IPS-15b (cell line): Measurements from ENCODE around the gene RAC2.
A peak's percentile ranks its signal among the peaks of the same experiment; 100 is the strongest.
"Not testable (repeated sequence)": the region's sequence is repeated elsewhere in the genome, so short reads cannot be mapped to it uniquely, and the experiment has no call there.

Experiments
- H3K27me3 ChIP-seq: one replicate; pipeline ENCODE4 v1.6.1; 2013; ENCODE audit warnings: low read length; ENCODE audit not compliant: control insufficient read depth, insufficient read depth
- H3K36me3 ChIP-seq: one replicate; pipeline ENCODE4 v1.6.1; 2013; ENCODE audit warnings: low read length; ENCODE audit not compliant: control insufficient read depth, insufficient read depth
- H3K4me1 ChIP-seq: one replicate; pipeline ENCODE4 v1.6.1; 2013; ENCODE audit warnings: mild to moderate bottlenecking, low read length; ENCODE audit not compliant: control insufficient read depth, insufficient read depth
- H3K4me3 ChIP-seq: one replicate; pipeline ENCODE4 v1.5.1; 2013; ENCODE audit warnings: low read depth, low read length
- H3K9ac ChIP-seq: one replicate; pipeline ENCODE4 v1.6.1; 2013; ENCODE audit warnings: low read depth, mild to moderate bottlenecking, low read length
- H3K9me3 ChIP-seq: one replicate; pipeline ENCODE4 v1.6.1; 2013; ENCODE audit warnings: mild to moderate bottlenecking, low read length; ENCODE audit not compliant: control insufficient read depth, insufficient read depth

Gene RAC2

GRCh38 chr22:37201443-37201820 is 42.6 kb downstream of the RAC2 start:
- not testable (repeated sequence) for H3K4me1 ChIP-seq, H3K27me3 ChIP-seq, H3K36me3 ChIP-seq, H3K4me3 ChIP-seq, H3K9me3 ChIP-seq, H3K9ac ChIP-seq

DNA sequence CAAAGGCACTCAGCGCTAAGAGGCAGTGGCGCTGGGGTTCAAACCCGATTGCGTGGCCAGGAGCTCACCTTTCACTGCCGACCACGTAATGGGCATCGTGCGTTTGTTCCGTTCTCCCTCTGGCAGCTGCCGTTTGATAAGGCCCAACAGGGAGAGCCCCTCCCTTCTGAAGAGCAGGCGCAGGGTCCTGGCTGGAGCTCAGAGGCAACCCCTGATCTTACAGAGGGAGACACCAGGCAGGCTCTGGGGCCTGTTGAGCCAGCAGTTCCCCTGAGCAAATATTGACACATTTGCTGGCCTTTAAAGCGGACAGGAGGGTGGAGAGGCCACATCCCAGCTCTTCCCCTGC is 44.3 kb downstream of the RAC2 start:
- Histone ChIP-seq H3K36me3 (no peaks in the 10 kb centered on the region), H3K27me3 (no peaks in the 10 kb centered on the region), H3K9me3 (no peaks in the 10 kb centered on the region), H3K4me3 (peak overlapping the region; percentile 48), H3K9ac (no peak overlapping the region), H3K4me1 (peaks cover 8% of the 10 kb centered on the region)

DNA sequence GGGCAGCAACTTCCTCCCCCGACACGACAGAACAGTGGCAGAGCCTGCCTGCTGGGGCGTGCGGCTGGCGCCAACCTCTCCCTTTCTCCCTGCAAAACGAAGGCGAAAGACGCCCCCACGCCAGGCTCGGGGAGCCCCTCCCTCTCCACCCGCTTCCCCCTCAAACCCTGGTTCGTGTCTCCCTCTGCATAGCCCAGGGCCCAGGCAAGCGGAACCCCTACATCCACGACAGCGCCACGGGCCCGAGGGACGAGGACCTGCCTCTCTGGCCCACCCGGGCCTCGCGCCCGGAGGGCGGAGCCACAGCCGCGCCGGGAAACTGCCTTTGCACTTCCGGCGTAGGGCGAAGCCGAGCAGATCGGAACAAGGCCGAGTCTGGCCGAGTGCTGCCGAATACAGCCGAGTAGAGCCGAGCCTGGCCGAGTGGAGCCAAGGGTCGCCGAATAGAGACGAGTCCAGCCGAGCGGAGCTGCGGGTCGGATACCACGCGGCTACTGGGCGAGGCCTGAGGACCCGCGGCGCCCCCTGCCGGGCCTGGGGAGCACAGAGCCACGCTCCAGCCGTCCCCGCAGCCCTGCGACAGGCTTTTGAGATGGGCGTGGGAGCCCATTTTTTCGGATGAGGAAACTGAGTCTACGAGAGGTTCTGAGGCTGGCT is 44.8 kb downstream of the RAC2 start:
- Histone ChIP-seq H3K9me3 (no peaks in the 10 kb centered on the region), H3K27me3 (no peaks in the 10 kb centered on the region), H3K4me1 (peaks cover 8% of the 10 kb centered on the region), H3K4me3 (peak overlapping the region; percentile 77), H3K9ac (peak overlapping the region; percentile 94), H3K36me3 (no peaks in the 10 kb centered on the region)

DNA sequence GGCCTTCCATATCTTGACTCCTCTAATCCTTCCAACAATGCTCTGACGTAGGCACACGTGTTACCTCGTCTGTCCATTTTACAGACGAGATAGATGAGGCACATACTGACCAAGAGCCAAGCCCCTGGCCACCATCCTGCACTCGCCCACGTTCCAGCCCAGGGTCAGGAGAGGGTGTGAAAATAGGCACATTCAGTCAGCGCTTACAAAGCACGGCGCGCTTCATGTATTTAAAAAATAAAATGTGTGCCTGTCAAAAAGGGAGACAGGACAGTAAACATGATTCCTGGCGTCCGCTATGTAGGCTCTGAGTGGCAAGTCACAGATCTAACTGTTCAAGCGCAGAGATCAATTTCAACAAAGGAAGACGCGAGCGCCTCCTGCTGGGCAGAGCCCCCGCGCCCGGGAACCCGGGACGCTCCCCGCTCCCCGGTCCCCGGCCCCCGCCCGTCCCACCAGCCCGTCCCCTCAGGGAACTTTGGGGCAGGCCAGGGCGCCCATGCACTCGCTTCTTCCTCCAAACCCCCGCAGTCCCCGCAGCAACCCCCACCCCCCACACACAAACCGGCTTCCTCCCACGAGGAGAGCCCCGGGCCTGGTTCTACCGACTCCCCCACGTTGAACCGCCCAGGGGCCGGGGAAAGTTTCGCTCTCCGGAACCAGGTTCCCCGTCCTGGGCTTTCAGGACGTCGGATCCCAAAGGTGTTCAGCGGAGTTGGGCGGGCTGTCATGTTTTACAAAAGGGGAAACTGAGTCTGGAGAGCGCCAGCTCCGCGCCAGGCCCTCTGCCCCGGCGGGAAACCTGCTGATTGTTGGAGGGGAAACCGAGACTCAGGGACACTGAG is 45.6 kb downstream of the RAC2 start:
- H3K27me3 ChIP-seq = no peaks in the 10 kb centered on the region
- H3K36me3 ChIP-seq = no peaks in the 10 kb centered on the region
- H3K9me3 ChIP-seq = no peaks in the 10 kb centered on the region
- peak overlapping the region; percentile 77 for H3K4me3 ChIP-seq
- H3K9ac ChIP-seq = peak overlapping the region; percentile 94
- H3K4me1 ChIP-seq = peaks cover 8% of the 10 kb centered on the region

- Histone ChIP-seq H3K9me3 (no peaks in the 10 kb centered on the region), H3K36me3 (no peaks in the 10 kb centered on the region), H3K9ac (no peak overlapping the region), H3K4me3 (peak overlapping the region; percentile 49), H3K4me1 (peaks cover 8% of the 10 kb centered on the region), H3K27me3 (no peaks in the 10 kb centered on the region)
These were observed 46.4 kb downstream of the RAC2 start for GRCh38 chr22:37197451-37198257.

DNA sequence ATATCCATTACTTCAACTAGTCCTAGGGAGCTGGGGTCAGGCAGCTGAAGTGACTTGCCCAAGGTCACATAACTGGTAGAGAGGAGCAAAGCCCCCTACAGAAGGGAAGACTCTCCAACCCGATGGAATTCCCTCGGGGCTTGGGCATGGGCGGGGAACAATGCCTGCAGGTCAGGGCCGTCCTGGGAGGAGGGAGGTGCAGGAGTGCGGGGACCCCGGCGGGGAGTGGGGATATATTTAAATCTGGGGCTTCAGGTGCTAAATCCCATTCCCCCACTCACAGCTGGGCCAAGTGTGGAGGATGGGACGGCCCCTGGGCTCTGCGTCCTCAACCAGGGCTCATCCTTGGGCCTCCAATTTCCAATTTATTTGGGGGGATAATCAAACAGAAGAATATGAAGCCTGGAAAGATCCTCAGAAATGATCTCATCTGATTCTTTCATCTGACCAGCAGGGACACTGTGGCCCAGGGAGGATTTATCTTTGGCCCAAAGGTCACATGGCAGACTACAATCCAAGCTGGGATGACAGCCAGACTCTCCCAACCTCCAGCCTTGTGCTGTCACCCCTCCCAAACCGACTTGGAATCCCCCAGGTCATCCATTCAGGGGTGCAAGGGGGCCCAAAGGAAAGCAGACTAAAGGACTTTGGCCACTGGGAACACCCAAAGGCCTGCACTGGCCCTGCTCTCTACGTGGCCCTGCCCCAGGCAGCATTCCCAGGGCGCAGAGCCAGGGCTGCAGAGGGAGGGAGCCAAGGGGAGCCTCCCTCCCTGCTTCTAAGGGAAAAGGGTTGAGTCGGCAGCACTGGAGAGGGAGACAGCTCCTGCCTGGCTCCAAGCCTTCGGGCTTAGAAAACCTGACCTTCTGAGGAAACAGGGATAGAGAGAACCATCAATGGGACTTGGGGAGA is 47.3 kb downstream of the RAC2 start:
- Histone ChIP-seq H3K27me3 (no peaks in the 10 kb centered on the region), H3K4me3 (no peak overlapping the region), H3K36me3 (no peaks in the 10 kb centered on the region), H3K9me3 (no peaks in the 10 kb centered on the region), H3K9ac (no peak overlapping the region), H3K4me1 (peaks cover 8% of the 10 kb centered on the region)

DNA sequence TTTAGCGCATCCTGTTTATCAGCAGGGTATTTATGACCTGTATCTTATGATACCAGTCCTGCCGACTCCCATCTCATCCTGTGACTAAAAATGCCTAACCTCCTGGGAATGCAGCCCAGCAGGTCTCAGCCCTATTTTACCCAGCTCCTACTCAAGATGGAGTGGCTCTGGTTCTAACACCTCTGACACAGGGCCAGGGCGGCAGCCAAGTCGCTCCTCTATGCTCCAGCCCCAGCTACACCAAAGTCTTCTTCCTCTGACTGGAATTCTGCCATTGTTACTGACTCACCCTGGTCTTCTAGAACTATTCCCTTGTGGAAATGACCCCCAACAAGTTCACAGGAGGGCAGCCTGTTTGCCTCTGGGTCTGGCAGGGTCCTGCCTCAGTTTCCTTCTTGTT is 48.1 kb downstream of the RAC2 start:
- Histone ChIP-seq H3K27me3 (no peaks in the 10 kb centered on the region), H3K36me3 (no peaks in the 10 kb centered on the region), H3K9ac (no peak overlapping the region), H3K4me1 (peaks cover 8% of the 10 kb centered on the region), H3K9me3 (no peaks in the 10 kb centered on the region), H3K4me3 (no peak overlapping the region)

DNA sequence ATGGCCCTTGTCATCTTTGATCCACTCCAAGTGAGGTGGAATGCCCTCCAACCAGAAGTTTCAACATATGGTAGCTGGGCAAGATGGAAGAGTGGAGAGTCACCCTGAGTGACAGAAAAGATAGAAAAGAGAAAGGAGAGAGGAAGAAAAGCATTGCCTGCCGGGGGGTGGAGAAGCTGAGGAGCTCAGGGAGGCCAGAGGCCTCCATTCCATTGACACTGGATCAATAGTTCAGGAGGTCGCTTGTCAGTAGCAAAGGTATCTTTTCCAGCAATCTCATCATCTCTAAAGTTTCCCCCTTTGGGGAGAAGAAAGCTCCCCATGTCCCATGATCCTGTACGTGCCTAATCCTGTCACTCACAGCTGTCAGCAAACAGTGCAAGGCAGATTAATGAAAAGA is 49.3 kb downstream of the RAC2 start:
- Histone ChIP-seq H3K36me3 (no peaks in the 10 kb centered on the region), H3K4me1 (peaks cover 5% of the 10 kb centered on the region), H3K9me3 (no peaks in the 10 kb centered on the region), H3K4me3 (no peak overlapping the region), H3K9ac (no peak overlapping the region), H3K27me3 (no peaks in the 10 kb centered on the region)

DNA sequence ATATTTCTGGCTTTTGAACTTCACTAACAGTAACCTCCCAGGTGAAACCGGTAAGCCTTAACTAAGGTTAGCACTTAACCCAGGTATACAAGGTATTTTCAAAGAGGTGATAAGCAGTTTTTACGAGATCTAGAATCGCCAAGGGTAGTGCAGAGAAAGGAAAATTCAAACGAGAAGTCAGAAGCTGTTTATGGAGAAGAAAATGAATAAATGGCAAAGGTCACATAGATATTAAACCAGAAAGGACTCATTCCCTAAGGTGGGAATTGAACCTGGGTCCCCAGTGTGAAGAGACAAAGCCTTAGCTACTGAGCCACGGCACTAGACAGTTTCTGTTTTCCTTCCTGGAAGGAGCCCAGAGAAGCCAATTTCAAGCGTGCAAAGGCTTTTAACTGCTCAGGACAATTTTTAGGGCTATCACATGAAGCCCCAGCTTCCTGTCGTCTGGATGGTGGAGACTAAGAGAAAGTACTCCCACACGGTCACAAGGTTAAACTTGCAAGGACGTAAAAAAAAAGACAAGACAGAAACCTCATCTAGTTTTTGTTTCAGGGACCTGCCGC is 50.4 kb downstream of the RAC2 start:
- Histone ChIP-seq H3K27me3 (no peaks in the 10 kb centered on the region), H3K4me3 (no peak overlapping the region), H3K9ac (no peak overlapping the region), H3K4me1 (peaks cover 11% of the 10 kb centered on the region), H3K9me3 (no peaks in the 10 kb centered on the region), H3K36me3 (no peaks in the 10 kb centered on the region)

DNA sequence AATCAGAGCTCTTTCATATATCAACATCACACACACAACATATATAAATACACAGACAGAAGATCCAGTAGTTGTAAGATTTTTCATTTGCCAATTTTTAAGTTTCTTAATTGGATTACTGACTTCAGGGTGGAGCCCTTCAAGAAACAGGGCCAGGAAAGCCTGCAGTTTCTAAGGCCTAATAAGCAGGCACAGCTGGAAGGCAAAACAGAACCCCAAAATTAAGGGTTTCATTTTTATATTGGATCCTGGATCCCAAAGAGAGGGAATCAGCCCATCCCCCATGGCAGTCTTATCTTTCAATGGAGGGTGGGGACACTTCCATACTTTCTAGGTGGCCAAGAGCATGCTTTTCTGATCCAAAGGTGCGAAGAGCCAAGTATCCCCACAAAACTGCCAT is 51.3 kb downstream of the RAC2 start:
- Histone ChIP-seq H3K9me3 (no peaks in the 10 kb centered on the region), H3K9ac (no peak overlapping the region), H3K36me3 (no peaks in the 10 kb centered on the region), H3K4me1 (peaks cover 11% of the 10 kb centered on the region), H3K4me3 (no peak overlapping the region), H3K27me3 (no peaks in the 10 kb centered on the region)

DNA sequence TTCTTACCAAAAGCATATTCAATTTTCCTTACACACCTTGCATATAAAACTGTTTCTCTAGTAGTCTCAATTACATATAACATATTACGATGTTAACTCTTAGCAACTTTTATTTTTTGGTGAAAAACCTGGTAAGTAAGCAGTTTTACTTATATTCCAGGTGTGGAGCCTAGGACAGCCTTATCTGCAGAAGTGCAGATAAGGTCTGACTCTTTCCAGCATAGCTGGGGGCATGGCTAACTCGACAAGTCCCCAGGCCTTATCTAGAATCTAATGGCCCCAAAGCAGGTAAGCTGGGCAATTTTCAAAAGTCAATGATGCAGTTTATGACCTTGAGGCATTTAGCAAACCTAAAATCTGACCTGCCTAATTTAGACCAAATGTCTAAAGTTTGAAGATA is 51.9 kb downstream of the RAC2 start:
- no peak overlapping the region for H3K4me3 ChIP-seq
- peaks cover 15% of the 10 kb centered on the region for H3K4me1 ChIP-seq
- no peaks in the 10 kb centered on the region for H3K9me3 ChIP-seq
- no peaks in the 10 kb centered on the region for H3K36me3 ChIP-seq
- H3K9ac ChIP-seq = no peak overlapping the region
- no peaks in the 10 kb centered on the region for H3K27me3 ChIP-seq
